DMS79 treated with DMSO at 0.1 percent for 48 hours (cell line): ENCODE measurements around the gene PTK7.
"Not testable (repeated sequence)": the region's sequence is repeated elsewhere in the genome, so short reads cannot be mapped to it uniquely, and the experiment has no call there.

Experiments
- DNase-seq: peaks from one replicate; lab custom pipeline; 2025; lab: John Stamatoyannopoulos, UW

PTK7 gene

GRCh38 chr6:43054206-43054943 lies 21.7 kb upstream of the PTK7 start:
- no peak for DNase-seq

- DNase-seq = no peak
Observed at GRCh38 chr6:43055966-43056365, 20.1 kb upstream of the PTK7 start.

DNA sequence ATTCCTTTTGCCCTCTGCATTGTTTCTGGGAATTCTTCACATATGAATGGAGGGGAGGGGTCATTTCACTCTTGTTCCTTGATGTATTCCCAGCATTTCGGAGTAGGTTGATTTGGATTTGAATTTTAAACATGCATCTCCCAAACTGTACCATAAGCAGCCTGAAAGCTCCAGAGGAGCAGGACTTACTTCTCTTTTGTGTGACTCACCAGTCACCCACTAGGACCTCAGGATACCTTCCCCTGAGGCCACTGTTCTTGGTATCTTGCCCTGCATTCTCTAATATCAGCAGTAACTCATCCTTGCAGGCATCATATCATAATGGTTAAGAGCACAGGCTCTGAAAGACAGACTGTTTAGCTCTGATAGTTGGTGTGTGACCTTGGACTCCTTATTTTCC lies 17.6 kb upstream of the PTK7 start:
- no peak for DNase-seq

GRCh38 chr6:43059168-43060033 lies 16.7 kb upstream of the PTK7 start, which contains the start of the genes KLC4 and MRPL2:
TSS of gene KLC4 (plus strand) at chr6:43059631. CDS start at chr6:43061336, 1,705 bp downstream.
TSS of gene MRPL2 (minus strand) at chr6:43059434. CDS start at chr6:43059381, 53 bp downstream.
- DNase-seq = peak; percentile 97

DNA sequence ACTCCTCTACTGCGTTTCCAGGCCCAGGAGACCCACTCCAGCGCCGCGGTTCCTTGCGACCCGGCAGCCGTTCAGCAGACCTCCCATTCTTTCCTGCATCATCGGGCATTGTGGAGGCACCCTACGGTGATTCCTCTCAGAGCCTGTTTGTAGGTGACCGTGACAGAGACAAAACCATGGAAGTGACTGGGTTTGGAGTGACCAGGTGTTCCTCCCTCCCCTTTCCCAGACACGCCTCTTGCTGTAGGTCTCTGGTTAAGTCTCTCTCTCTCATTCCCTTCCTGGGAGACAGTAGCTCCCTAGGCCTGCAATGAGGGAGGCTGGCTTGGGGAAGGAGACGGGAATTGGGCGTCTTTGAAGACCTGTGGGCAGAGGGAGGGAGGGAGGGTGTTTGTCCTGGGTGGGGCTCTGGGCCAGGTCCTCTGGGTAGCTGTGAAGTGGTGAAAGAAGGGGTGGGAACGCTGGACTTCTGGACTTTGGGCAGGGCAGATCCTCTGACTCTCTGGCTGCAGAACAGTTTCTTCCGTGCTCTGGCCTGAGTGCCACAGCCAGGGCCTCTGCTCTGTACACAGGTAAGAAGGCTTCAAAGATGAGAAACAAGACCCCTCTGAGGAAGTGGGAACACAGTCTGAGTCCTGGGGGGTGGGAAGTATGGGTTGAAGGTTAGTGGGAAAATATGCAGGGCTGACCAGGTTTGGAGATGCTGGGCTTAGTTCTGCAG lies 15.9 kb upstream of the PTK7 start:
- DNase-seq = peak; percentile 41

DNA sequence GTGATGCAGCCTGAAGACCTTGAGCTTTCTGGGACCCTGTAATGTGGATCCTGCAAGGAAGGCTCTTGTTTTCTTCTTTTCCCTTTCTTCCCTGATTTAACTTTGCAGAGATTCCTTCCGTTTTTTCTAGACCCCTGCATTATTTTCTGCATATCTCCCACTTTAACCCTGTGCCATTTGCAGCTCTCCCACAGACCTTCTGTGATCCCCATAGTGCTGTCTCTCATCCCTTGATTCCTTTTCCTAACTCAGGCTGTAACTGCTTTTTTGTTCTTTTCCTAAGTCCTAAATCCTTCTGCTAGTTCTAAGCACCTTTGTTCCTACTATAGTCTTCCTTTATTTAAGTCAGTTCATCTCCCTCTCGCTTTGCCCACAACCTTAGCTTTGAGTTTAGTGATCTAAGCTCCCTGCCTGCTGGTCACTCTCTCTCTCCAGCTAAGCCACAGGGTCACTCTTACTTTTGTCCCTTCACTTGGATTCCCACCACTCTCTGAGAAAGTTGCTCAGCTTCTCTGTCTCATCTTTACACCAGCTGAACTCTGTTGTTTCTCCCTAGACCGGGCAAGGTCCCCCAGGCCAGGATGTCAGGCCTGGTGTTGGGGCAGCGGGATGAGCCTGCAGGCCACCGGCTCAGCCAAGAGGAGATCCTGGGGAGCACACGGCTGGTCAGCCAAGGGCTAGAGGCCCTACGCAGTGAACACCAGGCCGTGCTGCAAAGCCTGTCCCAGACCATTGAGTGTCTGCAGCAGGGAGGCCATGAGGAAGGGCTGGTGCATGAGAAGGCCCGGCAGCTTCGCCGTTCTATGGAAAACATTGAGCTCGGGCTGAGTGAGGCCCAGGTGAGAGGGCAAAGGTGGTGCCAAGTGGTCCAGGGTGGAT lies 15.1 kb upstream of the PTK7 start:
- no peak for DNase-seq

GRCh38 chr6:43061861-43062260 lies 14.3 kb upstream of the PTK7 start:
- DNase-seq = no peak

DNA sequence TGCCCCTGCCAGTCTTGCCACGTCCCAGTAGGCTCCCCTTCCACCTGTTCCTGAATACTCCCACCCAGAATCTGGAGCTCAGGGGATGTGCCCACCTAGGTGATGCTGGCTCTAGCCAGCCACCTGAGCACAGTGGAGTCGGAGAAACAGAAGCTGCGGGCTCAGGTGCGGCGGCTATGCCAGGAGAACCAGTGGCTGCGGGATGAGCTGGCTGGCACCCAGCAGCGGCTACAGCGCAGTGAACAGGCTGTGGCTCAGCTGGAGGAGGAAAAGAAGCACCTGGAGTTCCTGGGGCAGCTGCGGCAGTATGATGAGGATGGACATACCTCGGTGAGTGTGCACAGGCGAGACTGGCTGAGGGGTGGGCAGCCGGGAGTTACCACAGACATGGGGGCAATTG lies 13.3 kb upstream of the PTK7 start:
- no peak for DNase-seq

GRCh38 chr6:43070028-43070632 lies 6.0 kb upstream of the PTK7 start:
- peak; percentile 54 for DNase-seq

DNA sequence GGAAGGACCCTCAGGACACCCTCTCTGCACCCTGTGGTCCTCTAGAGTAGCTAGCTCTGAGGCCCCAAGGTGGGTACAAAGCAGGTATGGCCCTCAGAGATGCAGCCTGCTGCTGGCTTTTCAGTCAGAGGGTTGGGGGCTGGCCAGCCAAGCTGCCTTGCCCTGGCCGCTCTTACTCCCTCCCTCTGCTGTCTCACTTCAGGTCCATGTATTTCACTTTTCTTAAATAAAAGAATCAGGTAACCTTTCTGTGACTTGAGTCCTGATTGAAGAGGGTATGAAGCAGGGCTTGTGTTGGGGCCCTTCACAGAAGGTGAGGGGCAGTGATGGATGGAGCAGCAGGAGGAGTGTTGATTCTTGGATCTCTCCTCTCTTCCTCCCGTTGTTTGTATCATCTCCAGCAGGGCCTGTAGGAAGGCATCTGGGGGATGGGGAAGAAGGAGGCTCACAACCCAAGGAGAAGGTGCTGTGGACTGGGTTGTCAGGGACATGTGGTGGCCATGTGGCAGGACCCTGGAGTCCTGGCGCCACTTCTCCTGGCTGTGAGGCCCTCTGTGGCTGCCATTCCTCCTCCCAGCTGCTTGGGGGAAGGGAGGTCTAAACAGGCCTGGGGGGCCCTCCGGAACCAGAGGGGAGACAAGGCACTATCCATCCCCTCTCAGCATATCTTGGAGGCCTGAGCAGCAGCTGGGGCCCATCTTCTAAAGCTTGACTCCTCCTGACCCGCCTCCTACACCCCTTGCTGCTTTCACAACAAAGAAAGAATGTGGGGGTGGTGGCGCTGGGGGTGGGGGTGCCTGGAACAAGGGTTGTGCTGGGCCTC lies 1.1 kb upstream of the PTK7 start:
- DNase-seq = no peak

GRCh38 chr6:43076464-43077332 lies 584 bp downstream of the PTK7 start:
- peak; percentile 64 for DNase-seq

DNA sequence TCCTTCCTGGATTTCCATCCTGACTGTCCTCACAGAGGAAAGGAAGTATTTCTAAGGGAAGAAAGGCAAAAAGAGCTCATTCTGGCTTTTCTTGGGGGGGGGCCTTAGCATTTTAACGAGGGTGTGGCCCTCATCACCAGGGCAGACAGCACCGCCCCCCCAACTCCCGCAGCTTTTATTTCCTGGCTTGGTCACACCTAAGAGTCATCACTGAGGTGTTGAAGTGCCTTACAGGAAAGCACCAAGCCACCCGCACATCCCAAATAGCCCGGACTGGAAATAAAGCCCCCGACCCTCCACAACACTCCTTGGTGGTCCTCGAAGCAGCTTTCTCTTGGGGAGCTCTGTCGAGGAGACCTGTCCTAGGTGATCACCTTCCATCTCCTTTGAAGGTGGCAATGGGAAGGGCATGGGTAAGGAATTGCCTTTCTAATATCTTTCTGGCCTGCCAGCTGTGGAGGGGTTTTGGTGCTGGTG lies 1.3 kb downstream of the PTK7 start:
- no peak for DNase-seq

GRCh38 chr6:43077981-43078511 lies 1.9 kb downstream of the PTK7 start:
- no peak for DNase-seq

GRCh38 chr6:43078691-43079090 lies 2.6 kb downstream of the PTK7 start:
- no peak for DNase-seq

GRCh38 chr6:43081043-43081442 lies 4.9 kb downstream of the PTK7 start:
- no peak for DNase-seq

- not testable (repeated sequence) for DNase-seq
Observed at GRCh38 chr6:43081922-43082321, 5.8 kb downstream of the PTK7 start.

GRCh38 chr6:43082806-43083655 lies 6.9 kb downstream of the PTK7 start:
- DNase-seq = no peak
